Vagina (tissue), 2 donors: Measurements from ENCODE around the gene GLYAT. TPM values are rescaled to one million over a fixed set of nuclear protein-coding genes. Genes with fewer than 3 reads are reported as not detected.

Source experiments
- DNase-seq, 2 donors: peaks; one replicate each; pipeline ENCODE4 v3.0.0-alpha.2; 2017; ENCODE audit errors: extremely low spot score in 2 of 2
- H3K27ac ChIP-seq: fragments of 200-600 bp; sonication (generic); one replicate; pipeline ENCODE4 v1.5.1; 2019
- H3K27me3 ChIP-seq: fragments of 200-600 bp; sonication (generic); one replicate; pipeline ENCODE4 v1.5.1; 2019
- H3K36me3 ChIP-seq, 2 donors: fragments of 200-600 bp; sonication (generic); one replicate each; pipeline ENCODE4 v1.5.1; 2017 to 2019
- H3K4me1 ChIP-seq: fragments of 200-600 bp; sonication (generic); one replicate; pipeline ENCODE4 v1.5.1; 2019
- H3K4me3 ChIP-seq, 2 donors: fragments of 200-600 bp; sonication (generic); 1 replicate in 1 of 2; 2 replicates in 1 of 2; pipeline ENCODE4 v1.5.1; 2016 to 2019
- H3K9me3 ChIP-seq: fragments of 200-600 bp; sonication (generic); one replicate; pipeline ENCODE4 v1.5.1; 2019
- CTCF ChIP-seq, 3 experiments: fragments of 450-650 bp in 2 of 3; fragments of 200-600 bp in 1 of 3; sonication (generic) in 1 of 3; IDR thresholded peaks; one replicate each; pipeline ENCODE4 v1.5.1; 2017 to 2019; ENCODE audit warnings: antibody characterized with exemption in 3 of 3, mild to moderate bottlenecking in 2 of 3, moderate library complexity in 2 of 3
- POLR2A ChIP-seq, 2 donors: fragments of 450-650 bp; IDR thresholded peaks; one replicate each; pipeline ENCODE4 v1.6.1; 2017; ENCODE audit warnings: antibody characterized with exemption in 2 of 2, mild to moderate bottlenecking in 2 of 2, moderate library complexity in 2 of 2
- POLR2AphosphoS5 ChIP-seq, 2 donors: sonication (generic); formaldehyde crosslinking; IDR thresholded peaks; one replicate each; pipeline ENCODE4 v1.9.0; 2017; ENCODE audit warnings: antibody characterized with exemption in 2 of 2, mild to moderate bottlenecking in 2 of 2, low read depth in 1 of 2; ENCODE audit not compliant: insufficient read depth in 1 of 2
- intact Hi-C: fragments of 100-400 bp; cut with DNase I; formaldehyde crosslinking; loops from one replicate; pipeline ENCODE4 v1.15.1; 2023
- total RNA-seq: library from RNA; depleted of rRNA; stranded (reverse); fragments of >200 nt; gene quantifications from one replicate; pipeline ENCODE4 v1.2.3, GENCODE V29; 2016

The GLYAT gene
- total RNA-seq, 1 donor from 2014 or later: not detected

GRCh38 chr11:58740447-58740846, 8.7 kb upstream of the GLYAT start:
- TF ChIP-seq CTCF (IDR thresholded peaks at IDR 0.05) (no peak), POLR2AphosphoS5 (IDR thresholded peaks at IDR 0.05; ENCODE audit: insufficient read depth in 1 of 2, low read depth in 1 of 2) (no peak), POLR2A (IDR thresholded peaks at IDR 0.05) (no peak)
- DNase-seq: no peak
- no peaks in the 10 kb centered on the region for H3K9me3 ChIP-seq
- H3K36me3 ChIP-seq: no peaks in the 10 kb centered on the region
- H3K4me1 ChIP-seq: no peaks in the 10 kb centered on the region
- H3K27me3 ChIP-seq: no peaks in the 10 kb centered on the region
- intact Hi-C loops: no loop called here
- no peak overlapping the region for H3K27ac ChIP-seq
- H3K4me3 ChIP-seq: no peak overlapping the region

- Histone ChIP-seq H3K27ac (no peak overlapping the region), H3K9me3 (no peaks in the 10 kb centered on the region), H3K36me3 (no peaks in the 10 kb centered on the region), H3K4me3 (no peak overlapping the region), H3K27me3 (no peaks in the 10 kb centered on the region), H3K4me1 (no peaks in the 10 kb centered on the region)
- no peak for TF ChIP-seq POLR2A (IDR thresholded peaks at IDR 0.05)
- TF ChIP-seq POLR2AphosphoS5 (IDR thresholded peaks at IDR 0.05; ENCODE audit: insufficient read depth in 1 of 2, low read depth in 1 of 2): no peak
- no peak for TF ChIP-seq CTCF (IDR thresholded peaks at IDR 0.05)
- intact Hi-C loops: no loop called here
- no peak for DNase-seq
Measured at GRCh38 chr11:58739725-58740430, 8.1 kb upstream of the GLYAT start.

- H3K4me1 ChIP-seq: no peaks in the 10 kb centered on the region
- DNase-seq: no peak
- no peak overlapping the region for H3K27ac ChIP-seq
- H3K4me3 ChIP-seq: no peak overlapping the region
- H3K36me3 ChIP-seq: no peaks in the 10 kb centered on the region
- intact Hi-C loops: no loop called here
- no peaks in the 10 kb centered on the region for H3K9me3 ChIP-seq
- TF ChIP-seq POLR2A (IDR thresholded peaks at IDR 0.05) (no peak), POLR2AphosphoS5 (IDR thresholded peaks at IDR 0.05; ENCODE audit: insufficient read depth in 1 of 2, low read depth in 1 of 2) (no peak), CTCF (IDR thresholded peaks at IDR 0.05) (no peak)
- H3K27me3 ChIP-seq: no peaks in the 10 kb centered on the region
Measured at GRCh38 chr11:58734681-58735490, 3.1 kb upstream of the GLYAT start.

GRCh38 chr11:58730507-58731089, 1.1 kb downstream of the GLYAT start:
- Histone ChIP-seq H3K36me3 (no peaks in the 10 kb centered on the region), H3K27me3 (no peaks in the 10 kb centered on the region), H3K9me3 (no peaks in the 10 kb centered on the region), H3K4me1 (no peaks in the 10 kb centered on the region), H3K27ac (no peak overlapping the region), H3K4me3 (no peak overlapping the region)
- intact Hi-C loops: no loop called here
- no peak for DNase-seq
- TF ChIP-seq CTCF (IDR thresholded peaks at IDR 0.05) (no peak), POLR2AphosphoS5 (IDR thresholded peaks at IDR 0.05; ENCODE audit: insufficient read depth in 1 of 2, low read depth in 1 of 2) (no peak), POLR2A (IDR thresholded peaks at IDR 0.05) (no peak)
